ENCODE results near the gene PHF21B.
"Not testable (repeated sequence)": the region's sequence is repeated elsewhere in the genome, so short reads cannot be mapped to it uniquely, and the experiment has no call there.

PHF21B gene

DNA sequence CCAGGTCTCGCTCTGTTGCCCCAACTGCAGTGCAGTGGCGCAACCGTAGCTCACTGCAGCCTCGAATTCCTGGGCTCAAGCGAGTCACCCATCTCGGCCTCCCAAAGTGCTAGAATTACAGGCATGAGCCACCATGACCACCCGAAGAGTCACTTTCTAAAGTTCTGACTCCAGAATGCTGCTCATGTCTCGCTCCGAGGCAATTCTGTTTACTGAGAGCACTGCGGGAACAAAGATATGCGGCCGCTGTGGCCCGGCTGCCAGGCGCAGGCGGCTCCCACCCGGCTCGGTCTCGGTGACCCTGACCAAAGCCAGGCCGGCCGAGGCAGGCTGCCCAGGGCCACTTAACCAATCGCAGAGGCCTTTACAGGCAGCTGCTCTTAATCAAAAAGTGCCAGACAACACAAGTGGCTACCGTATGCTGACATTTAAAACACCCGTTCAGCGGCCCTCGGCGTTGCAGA is 78.7 kb downstream of the PHF21B start:
- DNase-seq, result no peak

DNA sequence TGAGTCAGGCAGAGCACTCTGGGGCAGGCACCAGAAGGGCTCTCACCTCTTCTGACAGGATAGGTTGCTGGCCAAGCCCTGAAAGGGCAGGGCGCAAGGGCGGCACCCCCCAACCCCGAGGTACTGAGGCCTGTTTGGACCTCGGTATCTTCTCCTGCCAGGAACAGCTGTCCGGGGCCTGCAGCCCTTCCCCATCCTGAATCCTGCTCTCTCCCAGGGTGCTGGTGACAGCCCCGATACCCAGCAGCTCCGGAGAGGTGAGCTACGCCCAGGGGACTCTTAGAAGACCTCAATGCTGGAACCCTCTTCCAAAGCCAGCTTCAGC is 79.1 kb downstream of the PHF21B start:
- no peak for DNase-seq

GRCh38 chr22:44930016-44930710 is 79.6 kb downstream of the PHF21B start:
- no peak for DNase-seq

- no peak for DNase-seq
These were observed 80.3 kb downstream of the PHF21B start for GRCh38 chr22:44929359-44930015.

- DNase-seq, result no peak
These were observed 81.0 kb downstream of the PHF21B start for GRCh38 chr22:44928711-44929358.

GRCh38 chr22:44928136-44928463 is 81.7 kb downstream of the PHF21B start:
- DNase-seq, result no peak

DNA sequence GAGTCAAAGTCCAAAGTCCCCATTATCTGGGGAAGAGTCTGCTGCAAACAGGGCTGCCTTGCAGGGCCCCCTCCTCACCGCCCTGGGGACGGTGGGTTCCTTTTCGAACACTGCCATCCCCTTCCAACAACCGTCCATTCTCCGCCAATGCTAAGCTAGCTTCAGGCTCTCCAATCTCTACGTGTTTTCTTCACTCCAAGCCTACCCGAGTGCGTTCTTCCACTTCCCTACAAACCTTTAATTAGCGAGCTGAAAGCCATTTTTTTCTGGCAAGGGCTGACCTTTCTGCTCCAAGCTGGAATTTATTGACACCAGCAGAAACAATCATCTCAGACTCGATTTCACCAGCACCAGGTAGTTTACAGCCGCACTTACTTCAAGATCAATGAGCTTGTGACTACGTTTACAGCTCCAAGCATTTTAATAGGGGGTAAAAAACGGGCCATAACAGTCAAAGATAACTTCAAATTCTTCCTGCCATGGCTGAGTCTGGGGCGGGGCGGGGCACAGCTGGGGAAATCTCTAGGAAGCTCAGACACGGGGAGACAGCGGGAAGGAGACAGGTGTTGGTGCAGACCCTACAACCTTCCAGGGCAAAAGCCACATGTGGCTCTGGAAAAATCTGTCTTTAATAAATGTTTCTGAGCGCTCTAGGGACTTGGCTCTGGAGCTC is 82.2 kb downstream of the PHF21B start:
- no peak for DNase-seq

DNA sequence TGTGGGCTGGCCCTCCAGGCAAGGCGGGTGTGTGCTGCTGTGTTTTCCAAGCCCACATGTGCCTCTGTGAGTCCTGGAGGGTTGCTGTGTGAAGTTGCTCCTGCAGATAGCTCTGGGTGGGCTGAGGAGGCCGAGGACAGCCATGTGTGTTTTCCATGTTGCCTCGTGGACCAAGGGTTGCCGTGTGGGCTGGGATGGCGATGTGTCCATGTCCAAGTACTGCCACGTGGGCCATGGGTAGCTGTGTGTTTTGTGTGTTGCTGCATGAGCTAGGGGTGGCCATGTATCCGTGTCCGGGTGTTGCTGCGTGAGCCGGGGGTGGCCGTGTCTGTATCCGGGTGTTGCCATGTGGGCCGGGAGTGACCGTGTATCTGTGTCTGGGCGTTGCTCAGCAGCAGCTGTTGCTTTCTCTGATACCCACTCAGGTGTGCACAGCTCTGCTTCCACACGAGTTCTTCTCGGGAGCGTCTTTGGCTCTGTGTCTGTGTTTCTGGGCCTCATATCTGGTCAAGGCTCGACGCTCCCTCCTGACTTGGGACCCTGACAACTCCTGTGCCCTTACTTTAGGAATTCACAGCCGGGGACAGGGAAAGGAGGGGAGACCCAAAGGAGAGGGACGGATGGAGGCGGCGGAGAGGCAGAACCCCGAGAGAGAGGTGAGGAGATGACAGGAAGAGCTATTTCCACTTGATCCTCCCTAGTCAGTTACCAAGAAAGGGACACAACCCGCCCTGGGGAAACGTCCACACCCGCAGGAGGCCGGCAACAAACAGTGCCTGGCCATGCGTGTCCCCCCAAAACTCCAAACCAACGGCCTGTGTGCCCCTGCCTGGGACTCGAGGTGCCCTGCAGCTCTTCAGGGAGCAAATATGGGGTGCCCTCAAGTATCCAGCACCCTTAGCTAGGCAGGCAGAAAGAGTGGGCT is 83.1 kb downstream of the PHF21B start:
- no peak for DNase-seq

GRCh38 chr22:44926124-44926475 is 83.7 kb downstream of the PHF21B start:
- no peak for DNase-seq

DNA sequence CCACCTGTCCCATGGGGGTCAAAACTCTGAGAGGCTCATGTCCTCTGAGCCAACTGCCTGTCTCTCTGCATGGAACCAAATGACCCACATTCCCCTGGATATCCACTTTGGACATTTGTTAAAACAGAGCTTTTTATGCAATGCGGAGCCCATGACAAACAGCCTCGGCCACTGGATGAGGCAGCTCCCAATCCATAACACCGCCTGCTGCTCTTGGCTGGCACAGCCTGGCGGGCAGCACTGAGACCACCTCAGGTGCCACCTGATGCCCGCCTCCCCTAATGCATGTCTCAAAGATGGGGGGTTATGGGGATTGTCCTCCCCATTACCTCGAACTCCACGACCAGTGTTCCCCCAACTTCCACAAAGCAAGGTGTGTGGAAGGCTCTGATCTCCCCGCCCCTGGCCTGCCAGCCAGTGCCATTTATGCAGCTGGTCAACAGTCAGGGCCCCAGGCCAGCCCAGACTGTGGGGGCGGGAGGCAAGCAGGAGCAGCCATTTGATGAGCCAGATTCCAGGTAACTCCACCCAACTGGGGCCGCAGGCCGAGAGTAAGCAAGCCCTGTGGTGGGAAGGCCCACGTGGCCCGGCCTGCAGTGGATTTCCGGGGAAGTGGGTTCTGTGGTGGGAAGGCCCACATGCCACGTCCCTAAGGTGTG is 84.2 kb downstream of the PHF21B start:
- no peak for DNase-seq

- no peak for DNase-seq
These were observed 85.1 kb downstream of the PHF21B start for GRCh38 chr22:44924710-44925109.

DNA sequence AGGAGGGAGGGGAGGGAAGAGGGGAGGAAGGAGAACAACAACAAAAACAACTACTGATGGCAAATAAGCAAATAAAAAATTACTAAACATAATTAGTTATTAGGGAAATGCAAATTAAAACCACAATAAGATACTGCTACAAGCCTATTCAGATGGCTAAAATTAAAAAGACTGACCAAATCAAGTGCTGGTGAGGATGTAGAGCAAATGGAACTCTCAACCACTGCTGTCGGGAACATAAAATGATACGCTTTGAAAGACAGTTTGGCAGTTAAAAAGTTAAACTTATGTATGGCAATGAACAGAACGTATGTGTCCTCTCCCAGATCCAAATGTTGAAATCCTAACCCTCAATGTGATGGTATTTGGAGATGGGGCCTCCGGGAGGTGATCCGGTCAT is 85.7 kb downstream of the PHF21B start:
- DNase-seq, result no peak

DNA sequence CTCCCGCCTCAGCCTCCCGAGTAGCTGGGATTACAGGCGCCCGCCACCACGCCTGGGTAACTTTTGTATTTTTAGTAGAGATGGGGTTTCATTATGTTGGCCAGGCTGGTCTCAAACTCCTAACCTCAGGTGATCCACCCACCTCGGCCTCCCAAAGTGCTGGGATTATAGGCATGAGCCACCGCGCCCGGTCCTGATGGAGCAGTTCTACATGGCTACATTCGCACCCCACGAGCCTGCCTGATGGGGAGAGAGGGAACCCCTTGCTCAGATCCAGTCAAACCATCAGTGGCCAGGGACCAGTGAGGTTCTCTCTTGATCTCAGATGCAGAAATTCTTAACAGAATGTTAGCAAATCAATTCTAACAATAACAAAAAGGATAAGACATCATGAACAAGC is 88.0 kb downstream of the PHF21B start:
- DNase-seq, result not testable (repeated sequence)

GRCh38 chr22:44920183-44920582 is 89.6 kb downstream of the PHF21B start:
- DNase-seq, result no peak

DNA sequence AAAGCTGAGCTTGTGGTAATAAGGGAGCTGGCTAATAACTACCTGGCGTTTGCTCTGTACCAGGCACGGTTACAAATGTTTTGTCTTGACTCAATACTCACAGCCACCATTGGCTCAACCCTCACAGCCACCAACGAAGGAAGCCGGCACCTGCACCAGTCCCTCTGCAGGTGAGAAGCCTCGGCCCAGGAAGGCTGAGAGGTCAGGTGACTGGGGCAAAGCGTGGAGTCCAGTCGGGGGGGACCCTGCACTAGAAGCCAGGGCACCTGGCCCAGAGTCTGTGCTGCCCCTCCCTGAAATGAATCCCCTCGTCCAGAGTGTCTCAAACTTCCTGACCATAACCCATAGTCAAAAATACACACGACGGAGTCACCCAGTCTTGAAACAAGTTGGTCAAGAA is 90.1 kb downstream of the PHF21B start:
- no peak for DNase-seq

DNA sequence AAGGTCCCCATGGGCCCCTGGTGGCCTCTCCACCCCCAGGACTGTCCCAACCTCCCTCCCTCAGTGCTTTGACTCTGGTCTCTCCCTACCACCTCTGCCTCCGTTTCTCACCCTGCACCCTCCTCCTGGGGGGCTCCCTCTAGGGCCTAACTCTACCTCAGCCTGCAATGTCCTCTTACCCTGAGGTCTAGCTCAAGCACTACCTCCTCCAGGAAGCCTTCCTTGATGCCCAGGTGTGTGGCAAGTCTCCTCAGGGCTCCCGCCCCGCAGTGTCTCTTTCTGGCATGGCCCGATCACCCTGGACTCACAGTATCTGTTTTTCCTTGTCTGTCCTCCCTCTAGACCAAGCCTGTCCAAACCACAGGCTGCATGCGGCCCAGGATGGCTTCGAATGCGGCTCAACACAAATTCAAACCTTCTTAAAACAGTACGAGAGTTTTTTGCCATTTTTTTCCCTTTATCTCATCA is 90.8 kb downstream of the PHF21B start:
- no peak for DNase-seq

DNA sequence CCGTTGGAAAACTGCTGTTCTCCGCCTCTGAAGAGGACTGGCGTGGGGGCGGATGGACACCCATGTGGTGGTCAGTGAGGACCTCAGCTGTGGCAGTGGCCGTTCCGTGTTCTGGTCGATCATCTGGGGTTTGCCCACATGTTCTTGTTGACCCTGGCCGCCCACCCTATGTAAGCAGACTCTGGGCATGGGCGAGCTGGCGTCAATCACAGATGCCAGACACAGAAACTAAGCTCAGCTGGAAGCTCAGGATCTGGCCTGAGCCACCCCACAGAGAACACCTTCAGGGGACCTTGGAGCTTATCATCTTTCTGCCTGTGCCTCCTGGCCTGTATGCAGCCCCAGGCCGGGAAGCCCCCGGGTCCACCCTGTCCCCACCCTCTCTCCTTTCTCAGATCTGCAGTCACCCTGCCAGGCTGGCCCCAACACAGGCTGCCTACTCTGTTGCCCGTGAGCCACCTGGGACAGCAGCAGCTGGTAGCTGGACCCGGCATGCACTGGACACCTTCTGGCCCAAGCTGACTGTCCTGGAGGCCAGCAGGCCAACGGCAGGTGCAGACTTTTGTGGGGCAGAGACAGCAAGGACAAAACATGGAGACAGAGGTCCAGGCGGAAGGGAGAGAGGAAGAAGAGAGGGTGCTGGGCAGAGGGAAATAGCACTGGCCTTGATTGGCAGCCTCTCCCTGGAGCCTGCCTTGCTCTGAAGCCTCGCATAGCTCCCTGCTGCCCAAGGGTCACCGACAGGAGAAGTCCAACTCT is 91.5 kb downstream of the PHF21B start:
- no peak for DNase-seq

DNA sequence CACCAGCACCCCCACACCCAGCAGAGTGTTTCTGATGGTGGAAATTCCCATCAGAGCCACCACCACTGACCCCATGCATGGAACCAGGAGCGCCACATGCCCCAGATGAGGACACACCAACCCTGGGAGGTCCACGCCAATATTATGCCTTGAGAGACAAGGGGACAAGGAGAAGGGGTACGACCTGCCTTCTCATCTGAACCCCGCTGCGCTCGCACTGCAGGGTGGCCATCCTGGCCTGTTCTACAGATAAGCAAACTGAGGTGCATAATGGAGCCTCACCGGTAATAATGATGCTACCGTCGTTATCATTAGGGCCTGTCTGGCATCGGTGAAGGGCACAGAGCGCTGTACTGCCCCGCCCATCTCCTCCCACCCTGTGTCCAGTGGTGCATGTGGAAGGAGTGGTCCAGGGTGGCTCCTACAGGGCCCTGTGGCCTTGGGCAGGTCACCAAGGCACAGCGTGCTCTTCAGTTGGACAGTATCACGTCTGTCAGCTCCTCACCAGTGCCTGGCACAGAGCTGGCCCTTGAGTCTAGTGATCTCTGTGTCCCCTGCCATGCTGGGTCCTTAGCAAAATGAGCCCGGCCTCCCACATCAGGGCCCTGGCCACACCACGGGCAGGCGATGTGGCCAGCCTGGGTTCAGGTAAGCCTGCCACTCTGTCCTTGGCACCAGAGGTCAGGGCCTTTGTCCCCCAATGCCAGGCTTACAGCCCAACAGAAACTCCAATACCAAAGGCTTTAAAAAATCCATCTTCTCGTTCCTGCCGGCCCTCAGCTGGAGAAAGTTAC is 92.2 kb downstream of the PHF21B start:
- DNase-seq, result no peak

DNA sequence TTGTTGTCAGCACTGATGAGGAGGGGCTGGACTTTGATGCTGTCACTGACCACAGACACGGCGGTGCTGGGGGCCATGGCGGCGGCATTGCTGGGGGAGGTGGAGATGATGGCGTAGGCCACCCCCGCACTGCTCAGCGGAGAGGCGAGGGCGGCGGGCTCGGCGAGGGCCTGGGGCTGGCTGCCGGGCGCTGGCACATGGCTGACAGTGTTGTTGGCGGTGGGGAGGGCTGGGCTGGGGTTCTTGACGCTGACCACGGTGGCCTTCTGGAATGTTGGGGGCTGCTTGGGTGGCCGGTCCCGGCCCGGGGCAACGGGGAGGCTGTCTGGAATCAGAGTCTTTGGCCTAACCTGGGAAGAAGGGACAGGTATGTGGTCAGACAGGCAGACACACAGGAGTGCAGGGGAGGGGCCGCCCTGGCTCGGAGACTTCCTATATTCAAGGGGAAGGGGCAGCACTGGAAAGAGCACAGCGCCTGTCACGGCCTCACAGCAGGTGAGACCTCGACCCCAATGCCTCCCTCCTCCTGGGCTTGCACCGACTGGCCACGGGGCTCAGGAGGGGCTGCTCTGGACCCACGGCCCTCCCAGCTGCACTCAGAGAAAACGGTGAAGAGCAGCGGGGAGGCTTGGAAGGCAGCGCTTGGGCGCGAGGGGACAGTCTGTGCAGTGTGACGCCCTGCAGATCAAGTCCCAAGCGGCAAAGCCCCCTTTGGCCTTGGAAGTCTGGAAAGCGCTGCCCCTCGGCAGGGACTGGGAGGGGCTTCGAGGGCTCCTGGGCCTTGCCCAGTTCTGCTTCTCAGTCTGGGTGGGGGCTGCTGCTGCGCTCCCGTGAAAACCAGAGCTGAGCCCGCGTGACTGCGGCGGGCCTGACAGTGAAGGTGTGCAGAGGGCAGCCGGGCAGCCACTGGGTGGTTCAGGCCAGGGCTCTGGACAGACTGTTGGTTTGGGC is 93.2 kb downstream of the PHF21B start:
- DNase-seq, result no peak
